ENCODE measurements around the gene CCNQ. TPM values are rescaled to one million over a fixed set of nuclear protein-coding genes. Genes with fewer than 3 reads are reported as not detected.

Gene CCNQ
- total and polyA plus RNA-seq, 2 donors (not counting 3 experiments of a cell fraction or from before 2014, with no cell fraction given) = 21.3 to 37.0 TPM

- FAIRE-seq (peak; percentile 94), DNase-seq (ENCODE audit: low read depth, low spot score) (peak; percentile 44)
- Histone ChIP-seq H3K4me1 (ENCODE audit: control insufficient read depth, extremely low read depth, insufficient read depth, low read length) (no peaks in the 10 kb centered on the region), H3K79me2 (ENCODE audit: control insufficient read depth, insufficient read depth, low read length) (no peaks in the 10 kb centered on the region), H2AFZ (ENCODE audit: low read depth, low read length) (no peak overlapping the region), H3K36me3 (ENCODE audit: control insufficient read depth in 2 of 2, extremely low read depth in 1 of 2, insufficient read depth in 2 of 2, low read length in 2 of 2) (no peaks in the 10 kb centered on the region), H3K27ac (ENCODE audit: insufficient read depth, low read depth, low read length) (no peak overlapping the region), H3K4me2 (ENCODE audit: insufficient read depth, low read length) (no peak overlapping the region), H3K27me3 (ENCODE audit: control insufficient read depth in 2 of 2, insufficient read depth in 2 of 2, low read length in 2 of 2) (no peaks in the 10 kb centered on the region), H3K9ac (replicated peaks; ENCODE audit: extremely low read depth, insufficient read depth, low read length) (no peak overlapping the region), H3K9me3 (replicated peaks; ENCODE audit: control insufficient read depth, insufficient read depth, low read length) (no peaks in the 10 kb centered on the region), H3K9me1 (replicated peaks; ENCODE audit: control insufficient read depth, extremely low read depth, insufficient read depth, low read length) (no peaks in the 10 kb centered on the region), H4K20me1 (replicated peaks; ENCODE audit: control insufficient read depth, extremely low read depth, insufficient read depth, low read length) (no peaks in the 10 kb centered on the region), H3K4me3 (replicated peaks in 1 of 3; ENCODE audit: insufficient read depth in 1 of 3, low read depth in 1 of 3, low read length in 3 of 3) (no peak overlapping the region)
- dilution Hi-C loops (cut with MboI; ENCODE audit: extremely low pct_ligation_motif_present, low sequenced_read_pairs) (no loop called here), intact Hi-C loops (cut with micrococcal nuclease) (loop anchor here (1.0 to 2.0 kb wide), 3 partner anchors 110 to 169 kb away; no protein-coding TSS in a partner anchor)
- TF ChIP-seq GATA2 (IDR thresholded peaks at IDR 0.05; ENCODE audit: insufficient read depth, insufficient read length, low read depth, low read length) = no peak
- TF ChIP-seq CTCF (IDR thresholded peaks at IDR 0.05; ENCODE audit: extremely low read depth in 1 of 2, insufficient read depth in 1 of 2, low read depth in 1 of 2, low read length in 2 of 2) = peak; percentile 69 to 89
- ChIA-PET CTCF (interaction anchor here (0.5 to 3.8 kb wide), 19 partner anchors 10 to 598 kb away, joined by 3 to 60 read pairs (median 5); partner anchors contain the start of gene HAUS7), POLR2A (no interaction called here)
- BruUV-seq (replicated peaks) = no TSS peak
Observed at GRCh38 chrX:153539171-153539978, 59.6 kb downstream of the CCNQ start.

DNA sequence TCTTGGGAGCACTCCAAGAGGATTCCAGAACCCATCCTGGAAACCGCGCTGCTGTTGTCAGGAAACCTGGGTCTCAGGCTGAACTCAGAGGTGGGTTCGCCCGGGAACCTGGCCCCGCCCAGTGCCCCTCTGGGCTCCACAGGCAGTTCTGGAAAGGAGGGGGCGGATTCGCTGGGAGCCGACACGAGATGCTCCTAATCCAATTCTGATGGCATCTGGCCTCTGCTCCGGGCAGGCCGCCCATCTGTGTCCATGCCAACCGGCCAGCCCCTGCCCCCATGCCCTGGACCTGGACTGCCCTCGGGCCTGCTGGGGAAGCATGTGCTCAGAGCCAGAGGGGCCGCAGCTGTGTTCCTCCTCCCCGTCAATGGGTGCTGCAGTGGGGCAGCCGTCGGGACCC, 60.5 kb downstream of the CCNQ start:
- Histone ChIP-seq H3K27ac (ENCODE audit: insufficient read depth, low read depth, low read length) (no peak overlapping the region), H3K9me1 (replicated peaks; ENCODE audit: control insufficient read depth, extremely low read depth, insufficient read depth, low read length) (no peaks in the 10 kb centered on the region), H3K27me3 (ENCODE audit: control insufficient read depth in 2 of 2, insufficient read depth in 2 of 2, low read length in 2 of 2) (no peaks in the 10 kb centered on the region), H3K9ac (replicated peaks; ENCODE audit: extremely low read depth, insufficient read depth, low read length) (no peak overlapping the region), H3K4me2 (ENCODE audit: insufficient read depth, low read length) (no peak overlapping the region), H3K36me3 (ENCODE audit: control insufficient read depth in 2 of 2, extremely low read depth in 1 of 2, insufficient read depth in 2 of 2, low read length in 2 of 2) (no peaks in the 10 kb centered on the region), H3K4me1 (ENCODE audit: control insufficient read depth, extremely low read depth, insufficient read depth, low read length) (no peaks in the 10 kb centered on the region), H3K79me2 (ENCODE audit: control insufficient read depth, insufficient read depth, low read length) (no peaks in the 10 kb centered on the region), H2AFZ (ENCODE audit: low read depth, low read length) (no peak overlapping the region), H4K20me1 (replicated peaks; ENCODE audit: control insufficient read depth, extremely low read depth, insufficient read depth, low read length) (no peaks in the 10 kb centered on the region), H3K4me3 (replicated peaks in 1 of 3; ENCODE audit: insufficient read depth in 1 of 3, low read depth in 1 of 3, low read length in 3 of 3) (no peak overlapping the region), H3K9me3 (replicated peaks; ENCODE audit: control insufficient read depth, insufficient read depth, low read length) (no peaks in the 10 kb centered on the region)
- intact Hi-C loops (cut with micrococcal nuclease) (loop anchor here (2.0 kb wide), 1 partner anchor 130 kb away; no protein-coding TSS in a partner anchor), dilution Hi-C loops (cut with MboI; ENCODE audit: extremely low pct_ligation_motif_present, low sequenced_read_pairs) (no loop called here)
- no peak for DNase-seq (ENCODE audit: low read depth, low spot score)
- FAIRE-seq = no peak
- CTCF ChIA-PET = interaction anchor here (0.8 to 3.8 kb wide), 6 partner anchors 16 to 130 kb away, joined by 3 to 60 read pairs (median 8); partner anchors contain the start of gene HAUS7
- POLR2A ChIA-PET = no interaction called here
- BruUV-seq (replicated peaks) = no TSS peak
- TF ChIP-seq GATA2 (IDR thresholded peaks at IDR 0.05; ENCODE audit: insufficient read depth, insufficient read length, low read depth, low read length) = no peak
- no peak for TF ChIP-seq MYC (IDR thresholded peaks at IDR 0.05; ENCODE audit: low read depth, low read length)
- no peak for TF ChIP-seq EZH2 (IDR thresholded peaks at IDR 0.05; ENCODE audit: borderline replicate concordance, low read depth, low read length, severe bottlenecking)
- TF ChIP-seq FOS (IDR thresholded peaks at IDR 0.05; ENCODE audit: borderline replicate concordance, insufficient read depth, low read length) = no peak
- TF ChIP-seq POLR2AphosphoS5 (IDR thresholded peaks at IDR 0.05; ENCODE audit: insufficient read depth, low read depth, low read length) = no peak
- TF ChIP-seq JUN (IDR thresholded peaks at IDR 0.05; ENCODE audit: borderline replicate concordance, insufficient read depth, insufficient read length, low read depth) = no peak
- no peak for TF ChIP-seq POLR2A (IDR thresholded peaks at IDR 0.05; ENCODE audit: low read depth, low read length)
